GM18858 (cell line): ENCODE data around the gene POLR3H.
"Not testable (repeated sequence)": the region's sequence is repeated elsewhere in the genome, so short reads cannot be mapped to it uniquely, and the experiment has no call there.

Source experiments
- ATAC-seq: cut with Tn5 transposase; IDR thresholded peaks from one replicate; pipeline ENCODE4 v1.9.1; 2021; ENCODE audit not compliant: unreplicated experiment

The POLR3H gene

DNA sequence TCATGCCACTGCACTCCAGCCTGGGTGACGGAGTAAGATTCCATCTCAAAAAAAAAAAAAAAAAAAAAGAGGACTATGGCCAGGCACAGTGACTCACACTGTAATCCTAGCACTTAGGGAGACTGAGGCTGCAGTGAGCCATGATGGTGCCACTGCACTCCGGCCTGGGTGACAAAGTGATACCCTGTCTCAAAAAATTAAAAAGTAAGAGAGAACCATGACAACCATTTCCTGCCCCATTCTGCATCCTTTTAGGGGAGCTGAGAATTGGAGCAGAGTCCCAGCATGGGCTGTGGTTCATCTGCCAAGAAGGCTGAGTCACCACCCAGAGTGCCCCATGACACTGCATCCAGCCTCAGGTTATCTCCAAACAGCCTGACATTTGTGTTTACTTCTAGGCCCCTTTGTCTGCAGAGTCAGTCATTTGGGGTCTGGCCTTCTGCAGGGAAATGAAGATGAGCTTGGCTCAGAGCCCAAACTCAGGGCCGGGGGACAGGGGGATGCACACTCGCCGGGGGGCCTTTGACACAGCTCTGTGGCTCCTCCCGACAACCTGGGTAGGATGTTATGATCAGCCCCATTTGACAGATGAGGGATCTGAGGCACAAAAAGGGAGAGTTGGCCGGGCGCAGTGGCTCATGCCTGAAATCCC, 21.3 kb upstream of the POLR3H start:
- no peak for ATAC-seq

DNA sequence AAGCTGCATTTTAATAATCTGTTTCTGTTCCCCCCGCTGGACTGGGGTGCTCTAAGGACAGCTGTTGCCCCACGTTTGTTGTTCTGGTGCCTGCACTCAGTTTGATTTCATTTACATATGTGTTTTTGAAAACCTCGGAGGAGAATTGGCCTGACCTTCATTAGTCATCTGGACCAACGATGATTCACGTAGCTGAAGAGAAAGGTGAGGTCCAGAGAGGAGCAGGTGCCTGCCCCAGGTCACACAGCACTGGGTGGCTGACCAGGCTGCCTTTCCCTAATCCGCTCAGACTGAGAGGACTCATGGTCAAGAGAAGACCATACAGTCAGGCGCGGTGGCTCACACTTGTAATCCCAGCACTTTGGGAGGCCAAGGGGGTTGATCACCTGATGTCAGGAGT, 20.3 kb upstream of the POLR3H start:
- no peak for ATAC-seq

DNA sequence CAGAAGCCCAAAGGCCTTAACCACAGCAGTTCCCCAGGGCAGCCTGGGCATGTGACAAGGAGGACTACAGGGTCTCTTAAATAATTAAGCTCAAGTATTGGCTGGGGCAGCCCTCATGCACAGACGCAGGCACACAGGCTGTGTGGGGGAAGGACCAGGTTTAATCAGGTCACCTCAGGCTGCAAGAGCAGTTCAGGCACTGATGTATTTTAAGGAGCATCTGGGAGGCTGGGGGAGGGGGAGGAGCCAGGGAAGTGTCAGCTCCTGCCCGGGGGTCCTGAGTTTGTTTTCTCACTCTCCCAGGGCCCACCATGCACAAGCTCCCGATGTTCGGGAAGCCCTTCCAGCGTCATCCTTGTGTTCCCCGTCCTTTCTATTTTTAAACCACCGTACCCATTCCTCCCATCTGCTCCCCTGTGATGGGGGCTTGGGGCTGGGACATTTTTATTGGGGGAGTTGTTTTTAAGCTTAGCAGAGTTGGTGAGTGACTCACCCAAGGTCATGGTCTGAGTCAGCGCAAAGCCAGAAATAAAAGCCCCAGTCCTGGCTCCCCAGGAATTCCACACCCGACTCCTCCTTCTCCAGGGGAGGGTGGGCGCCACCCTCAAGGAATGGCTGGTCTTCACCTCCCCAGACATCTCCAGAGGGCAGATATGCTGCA, 18.9 kb upstream of the POLR3H start:
- no peak for ATAC-seq

DNA sequence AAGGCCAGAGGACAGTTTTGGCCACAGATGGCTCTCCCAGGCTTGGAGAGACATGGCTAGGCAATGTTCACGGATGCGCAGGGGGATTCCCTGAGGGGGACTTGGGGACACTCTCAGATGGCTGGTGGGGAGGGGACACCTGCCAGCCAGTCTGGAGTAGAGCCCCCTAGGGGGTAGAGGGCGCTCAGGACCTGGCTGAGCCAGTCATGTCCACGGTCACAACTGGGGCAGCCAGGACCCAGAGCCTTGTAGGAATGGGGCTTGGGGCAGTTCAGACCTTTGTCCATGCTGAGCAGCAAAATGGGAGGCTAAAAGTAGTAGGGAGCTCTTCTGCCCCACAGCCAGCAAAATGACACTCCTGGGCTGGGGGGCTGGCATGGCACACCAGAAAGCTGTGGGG, 18.2 kb upstream of the POLR3H start:
- no peak for ATAC-seq

DNA sequence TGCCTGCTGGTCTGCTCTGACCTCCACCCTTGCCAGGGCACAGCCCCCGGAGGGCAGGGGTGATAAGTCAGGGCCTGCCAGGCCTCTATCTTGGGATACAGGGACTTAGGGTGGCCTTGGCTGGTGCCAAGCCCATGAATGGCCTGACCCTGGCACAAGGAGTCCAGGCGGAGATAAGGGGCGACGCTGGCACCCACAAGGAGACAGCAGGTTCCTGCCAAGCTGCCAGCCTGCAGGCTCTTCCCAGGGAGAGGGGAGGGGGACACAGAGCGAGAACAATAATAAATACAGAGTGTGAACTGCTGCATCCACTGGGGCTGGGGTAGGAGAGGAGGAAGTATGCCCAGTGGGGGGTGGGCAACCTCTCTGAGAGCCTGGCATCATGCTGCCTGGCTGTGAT, 17.5 kb upstream of the POLR3H start:
- no peak for ATAC-seq

DNA sequence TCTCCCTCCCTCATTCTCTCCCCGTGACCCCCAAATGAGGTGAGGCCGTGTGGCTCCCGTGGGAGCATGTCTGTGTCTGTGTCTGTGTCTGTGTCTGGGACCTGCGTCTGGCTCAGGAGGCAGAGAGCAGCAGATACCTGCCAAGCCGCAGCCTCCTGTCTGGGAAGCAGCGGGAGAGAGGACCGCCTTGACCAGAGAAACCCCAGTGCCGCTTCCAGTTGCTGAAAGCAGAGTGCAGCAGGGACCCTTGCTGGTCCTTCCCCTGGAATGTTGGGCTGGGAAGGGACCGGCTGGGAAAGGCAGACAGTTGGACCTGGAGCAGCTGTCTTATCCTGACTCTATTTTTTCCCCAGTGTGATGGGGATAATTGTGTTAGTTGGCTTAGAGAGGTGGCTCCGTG, 17.1 kb upstream of the POLR3H start:
- no peak for ATAC-seq

DNA sequence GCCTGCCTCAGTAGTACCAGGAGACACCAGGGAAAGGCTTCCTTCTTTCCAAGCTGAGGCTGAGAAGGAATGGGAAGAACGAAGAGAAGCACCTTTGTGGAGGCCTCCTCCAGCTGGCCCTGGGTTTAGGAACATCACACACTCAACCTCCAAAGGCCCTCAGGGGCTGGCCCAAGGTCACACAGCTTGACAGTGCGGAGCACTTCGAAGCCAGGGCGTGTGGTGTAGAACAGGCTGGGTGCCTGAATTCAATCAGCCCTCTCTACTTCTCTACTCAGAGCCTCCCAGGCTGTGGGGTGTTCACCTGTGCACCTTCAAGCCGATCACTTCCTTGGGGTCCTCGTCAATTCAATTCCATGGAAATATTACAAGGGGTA, 15.8 kb upstream of the POLR3H start:
- ATAC-seq, result no peak

DNA sequence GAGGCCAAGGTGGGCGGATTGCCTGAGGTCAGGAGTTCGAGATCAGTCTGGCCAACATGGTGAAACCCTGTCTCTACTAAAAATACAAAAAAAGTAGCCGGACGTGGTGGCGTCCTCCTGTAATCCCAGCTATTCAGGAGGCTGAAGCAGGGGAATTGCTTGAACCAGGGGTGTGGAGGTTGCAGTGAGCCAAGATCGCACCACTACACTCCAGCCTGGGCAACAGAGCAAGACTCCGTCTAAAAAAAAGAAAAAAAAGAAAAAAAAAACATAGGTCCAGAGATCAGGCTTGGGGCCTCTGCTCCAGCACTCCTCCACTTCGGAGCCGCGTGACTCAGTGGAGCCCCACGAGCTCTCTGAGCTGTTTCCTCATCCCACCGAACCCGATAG, 14.0 kb upstream of the POLR3H start:
- ATAC-seq, result not testable (repeated sequence)

DNA sequence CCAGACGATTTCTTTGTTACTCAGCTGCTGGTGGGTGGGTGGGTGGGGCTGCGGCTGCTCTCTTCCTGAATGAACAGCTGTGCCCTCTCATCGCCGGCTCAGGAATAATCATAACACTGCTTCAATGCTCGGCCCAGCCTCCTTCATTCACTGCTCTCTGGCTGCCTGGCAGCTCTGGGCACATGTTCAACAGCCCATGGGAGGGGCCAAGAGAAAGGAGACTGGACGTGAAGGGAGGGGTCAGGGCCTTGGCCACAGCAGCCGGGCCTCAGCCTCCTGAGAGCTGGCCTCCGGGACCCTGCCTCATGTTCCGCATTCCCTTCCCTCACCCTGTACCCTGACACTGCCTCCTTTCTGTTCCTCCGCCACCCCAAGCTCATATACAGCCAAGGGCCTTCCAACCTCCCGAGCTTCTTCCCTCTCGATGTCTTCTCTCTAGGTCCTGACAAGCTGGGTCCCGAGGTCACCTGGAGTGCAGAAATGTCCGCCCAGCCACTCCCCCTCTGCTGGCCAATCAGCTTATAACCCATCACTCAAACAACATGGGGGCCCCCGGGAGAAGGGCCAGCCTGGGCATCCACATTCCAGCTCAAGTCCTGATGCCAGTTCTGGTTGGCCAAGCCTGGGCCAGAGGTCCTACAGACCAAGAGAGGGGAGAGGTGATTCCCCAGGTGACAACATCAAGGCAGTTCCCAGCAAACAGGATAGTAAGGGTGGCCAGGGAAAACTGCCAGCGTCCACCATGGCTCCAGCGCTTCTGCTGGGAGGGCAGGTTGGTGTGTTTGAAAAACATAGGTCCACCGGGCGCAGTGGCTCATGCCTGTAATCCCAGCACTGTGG, 13.4 kb upstream of the POLR3H start:
- no peak for ATAC-seq

DNA sequence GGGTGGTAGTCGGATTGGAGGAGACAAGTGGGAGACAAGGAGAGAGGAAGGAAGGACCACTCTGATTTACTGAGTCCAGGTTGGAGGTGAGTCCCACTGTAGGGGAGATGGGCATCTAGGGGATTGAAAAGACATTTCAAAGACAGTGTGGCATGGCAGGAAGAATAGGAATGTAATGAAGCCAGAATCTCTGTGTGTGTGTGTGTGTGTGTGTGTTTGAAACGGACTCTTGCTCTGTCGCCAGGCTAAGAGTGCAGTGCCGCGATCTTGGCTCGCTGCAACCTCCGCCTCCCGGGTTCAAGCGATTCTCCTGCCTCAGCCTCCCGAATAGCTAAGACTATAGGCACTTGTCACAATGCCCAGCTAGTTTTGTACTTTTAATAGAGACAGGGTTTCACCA, 12.3 kb upstream of the POLR3H start:
- no peak for ATAC-seq

DNA sequence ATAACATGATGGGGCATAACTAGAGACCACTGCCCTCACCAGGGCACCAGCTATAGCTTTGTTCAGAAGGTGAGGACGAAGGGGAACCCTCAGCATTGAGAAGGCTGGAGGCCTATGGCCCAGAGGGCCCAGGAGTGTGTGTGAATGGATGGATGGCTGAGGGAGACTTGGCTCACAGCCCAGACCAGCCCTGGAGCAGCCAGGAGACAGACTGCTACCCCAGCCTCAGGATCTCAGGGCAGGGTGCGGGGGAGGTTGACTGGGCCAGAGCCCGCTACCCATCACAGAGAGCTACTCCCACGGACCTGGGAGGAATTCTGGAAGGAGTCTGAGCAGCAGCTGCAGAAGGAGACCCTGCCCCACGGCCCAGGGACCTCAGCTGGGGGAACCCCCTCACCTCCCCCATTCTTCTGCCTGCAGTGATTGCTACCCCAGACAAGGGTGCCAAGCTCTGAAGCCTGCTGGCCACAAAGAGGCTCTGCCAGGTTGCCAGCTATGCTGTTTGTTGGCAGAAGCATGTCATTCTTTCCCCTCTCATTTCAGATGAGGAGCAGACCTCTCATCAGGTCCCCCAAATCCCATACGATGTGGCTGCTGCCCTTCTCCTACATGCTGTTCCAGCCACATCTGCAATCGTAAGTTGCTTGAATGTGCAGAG, 11.2 kb upstream of the POLR3H start:
- ATAC-seq, result no peak

DNA sequence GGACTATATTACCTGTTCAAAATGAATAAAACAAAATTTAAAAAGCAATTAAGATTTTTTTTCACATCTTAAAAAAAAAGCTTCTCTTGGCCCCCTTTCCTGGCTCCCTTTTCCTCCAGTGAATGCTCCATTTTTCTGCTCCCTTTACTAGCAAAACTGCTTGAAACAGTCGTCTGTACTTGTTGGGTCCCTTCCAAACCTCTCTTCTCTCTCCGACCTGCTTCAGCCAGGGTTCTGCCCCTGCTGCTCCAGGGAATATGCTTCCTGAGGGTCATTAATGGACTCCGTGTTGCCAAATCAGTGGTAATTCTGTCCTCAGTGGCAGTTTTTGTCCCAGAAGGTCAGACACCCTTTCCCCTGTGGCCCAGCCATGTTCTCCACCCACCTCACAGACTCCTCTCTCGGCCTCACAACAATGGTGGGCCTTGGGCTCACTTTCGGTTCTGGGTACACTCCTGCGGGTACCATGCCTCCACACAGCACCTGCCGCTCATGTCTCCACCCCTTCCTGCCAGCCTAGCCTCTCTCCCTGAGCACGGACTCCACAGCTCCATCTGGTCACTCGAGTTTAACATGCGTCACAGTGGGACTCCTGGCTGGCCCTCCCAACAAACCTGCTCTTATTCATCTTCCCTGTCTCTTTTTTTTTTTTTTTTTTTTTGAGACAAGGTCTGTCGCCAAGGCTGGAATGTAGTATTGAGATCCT, 7.8 kb upstream of the POLR3H start:
- no peak for ATAC-seq

DNA sequence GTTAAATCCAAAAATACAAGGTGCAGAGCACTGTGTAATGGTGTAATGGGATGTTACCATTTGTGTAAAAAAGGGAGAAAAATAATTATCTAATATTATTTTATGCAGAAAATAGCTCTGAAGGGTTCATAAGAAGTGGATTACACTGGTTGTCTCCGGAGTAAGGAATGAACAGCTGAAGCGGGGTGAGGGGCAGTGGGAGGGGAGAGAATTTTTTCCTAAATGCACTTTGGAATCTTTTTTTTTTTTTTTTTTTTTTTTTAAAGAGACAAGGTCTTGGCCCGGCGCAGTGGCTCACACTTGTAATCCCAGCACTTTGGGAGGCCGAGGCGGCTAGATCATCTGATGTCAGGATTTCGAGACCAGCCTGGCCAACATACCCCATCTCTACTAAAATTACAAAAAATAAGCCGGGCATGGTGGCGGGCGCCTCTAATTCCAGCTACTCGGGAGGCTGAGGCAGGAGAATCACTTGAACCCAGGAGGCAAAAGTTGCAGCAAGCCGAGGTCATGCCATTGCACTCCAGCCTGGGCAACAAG, 6.8 kb upstream of the POLR3H start:
- ATAC-seq, result no peak

DNA sequence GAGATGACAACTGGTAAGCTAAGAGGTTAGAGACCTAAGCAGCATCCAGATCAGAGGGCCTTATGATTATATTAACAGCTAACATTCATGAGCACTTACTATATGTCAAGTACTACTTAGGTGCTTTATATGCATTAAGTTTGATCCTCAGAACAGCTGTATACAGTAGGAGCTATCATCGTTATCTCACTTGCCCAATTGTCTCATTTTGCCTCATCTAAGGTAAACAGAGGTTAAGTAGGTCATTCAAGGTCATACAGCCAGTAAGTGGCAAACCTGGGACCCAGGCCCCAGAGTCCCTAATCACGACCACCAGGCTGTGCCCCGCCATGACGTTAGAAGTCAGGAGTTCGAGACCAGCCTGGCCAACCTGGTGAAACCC, 4.6 kb upstream of the POLR3H start:
- ATAC-seq, result no peak

DNA sequence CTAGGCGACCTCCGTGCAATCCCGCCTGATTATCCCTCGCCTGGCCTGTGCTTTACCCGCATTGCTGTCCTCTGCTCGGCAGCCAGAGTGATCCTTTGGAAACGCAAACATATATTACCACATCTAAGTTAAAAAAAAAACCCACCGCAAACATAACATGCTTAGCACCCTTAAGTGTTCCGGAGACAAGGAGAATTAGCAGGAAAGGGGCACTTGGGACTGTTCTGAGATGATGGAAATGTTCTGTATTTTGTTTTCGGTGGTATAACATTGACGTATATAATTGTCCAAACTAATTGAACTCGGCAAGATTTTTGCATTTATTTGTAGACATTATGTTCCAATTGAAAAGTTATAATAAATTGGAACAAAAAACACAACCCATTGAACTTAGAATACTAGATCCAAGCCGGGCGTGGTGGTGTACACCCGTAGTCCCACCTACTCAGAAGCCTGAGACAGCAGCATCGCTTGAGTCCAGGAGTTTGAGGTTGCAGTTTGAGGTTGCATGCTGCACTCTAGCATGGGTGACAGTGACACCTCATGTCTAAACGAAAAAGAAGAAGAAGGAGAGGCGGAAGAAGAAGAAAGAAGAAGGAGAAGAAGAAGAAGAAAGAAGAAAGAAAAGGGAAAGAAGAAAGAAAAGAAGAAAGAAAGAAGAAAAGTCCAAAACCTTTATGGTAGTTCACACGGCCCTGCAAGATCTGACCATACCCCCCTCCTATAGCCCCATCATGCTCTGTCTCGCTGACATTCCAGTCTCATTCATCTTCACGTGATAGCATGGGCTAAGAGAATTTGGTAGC, 604 bp upstream of the POLR3H start:
- ATAC-seq, result no peak

DNA sequence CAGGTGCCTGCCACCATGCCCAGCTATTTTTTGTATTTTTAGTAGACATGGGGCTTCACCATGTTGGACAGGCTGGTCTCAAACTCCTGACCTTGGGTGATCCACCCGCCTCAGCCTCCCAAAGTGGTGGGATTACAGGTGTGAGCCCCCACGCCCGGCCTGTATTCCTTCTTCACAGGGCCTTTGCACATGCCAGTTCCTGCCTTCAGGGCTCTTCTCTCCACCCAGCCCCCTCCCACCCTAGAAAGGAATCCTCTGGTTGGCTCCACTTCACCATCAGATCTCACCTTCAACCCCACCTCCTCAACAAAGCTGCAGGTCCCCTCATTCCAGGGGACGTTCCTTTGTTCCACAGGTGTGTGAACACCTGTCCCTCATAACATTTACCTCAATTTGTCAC, 2.0 kb downstream of the POLR3H start:
- ATAC-seq, result no peak

DNA sequence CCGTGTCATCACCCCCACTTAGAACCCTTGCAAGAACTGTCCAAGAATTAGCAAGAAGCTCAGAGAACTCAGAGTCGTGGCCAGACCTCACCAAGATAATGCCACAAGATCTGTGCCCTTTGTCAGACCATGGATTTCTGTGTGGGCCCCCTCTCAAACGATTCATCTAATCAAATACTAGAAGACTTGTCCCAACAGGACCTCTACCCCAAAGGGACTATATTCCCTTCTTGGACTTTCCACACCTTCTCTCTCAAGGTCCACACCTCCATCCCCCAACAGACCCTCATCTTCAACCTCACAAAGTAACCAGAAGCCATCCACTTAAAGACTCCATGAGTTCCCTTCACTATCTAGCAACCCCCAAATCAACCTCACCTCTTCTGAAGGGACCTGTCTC, 2.8 kb downstream of the POLR3H start:
- no peak for ATAC-seq

DNA sequence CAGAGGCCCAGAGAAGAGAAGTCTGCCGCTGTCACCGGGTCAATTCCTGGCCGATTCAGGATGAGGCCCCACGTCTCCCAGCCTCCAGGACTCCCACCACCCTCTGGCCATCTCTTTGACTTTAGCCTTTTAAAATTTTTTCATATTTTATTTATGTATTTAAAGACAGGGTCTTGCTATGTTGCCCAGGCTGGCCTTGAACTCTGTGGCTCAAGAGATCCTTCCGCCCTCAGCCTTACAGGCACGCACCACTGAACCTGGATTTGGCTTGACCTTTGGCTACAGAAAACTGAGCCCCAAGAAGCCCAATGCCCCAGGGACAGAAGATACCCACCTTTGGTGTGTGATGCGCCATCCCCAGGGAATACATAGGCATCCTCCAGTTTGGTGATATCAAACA, 3.9 kb downstream of the POLR3H start:
- ATAC-seq, result no peak

DNA sequence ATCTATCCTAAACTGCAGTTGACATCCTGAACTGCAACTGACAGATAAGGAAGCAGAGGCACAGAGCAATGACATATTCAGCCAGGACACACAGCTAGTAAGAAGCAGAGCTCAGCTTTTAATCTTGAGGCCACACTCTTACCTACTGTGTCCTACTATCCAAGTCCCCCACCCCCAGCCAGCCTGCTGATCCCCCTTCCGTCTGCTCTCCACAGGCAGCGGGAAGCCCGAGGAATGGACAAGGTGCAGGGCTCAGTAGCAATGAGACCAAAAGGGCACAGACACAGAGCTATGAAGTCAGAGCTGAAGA, 4.3 kb downstream of the POLR3H start:
- ATAC-seq, result no peak
